K562 (cell line): Measurements from ENCODE around the gene POLR3GL. TPM values are rescaled to one million over a fixed set of nuclear protein-coding genes. Genes with fewer than 3 reads are reported as not detected.

Source experiments
- BACH1 ChIP-seq: fragments of 200-800 bp; sonication (Bioruptor generic); IDR thresholded peaks from 2 replicates; pipeline ENCODE4 v1.6.1; 2016; ENCODE audit warnings: missing genetic modification characterization, missing compliant biosample characterization
- CBX3 ChIP-seq, 2 experiments: IDR thresholded peaks; 1 replicate in 1 of 2; 2 replicates in 1 of 2; pipeline ENCODE4 v1.6.1; 2012; ENCODE audit warnings: inconsistent platforms in 2 of 2, low read length in 2 of 2, borderline replicate concordance in 1 of 2, control low read depth in 1 of 2
- L3MBTL2 ChIP-seq: fragments of 450-650 bp; IDR thresholded peaks from 2 replicates; pipeline ENCODE4 v1.6.1; 2016; ENCODE audit warnings: mild to moderate bottlenecking, moderate library complexity
- MTA2 ChIP-seq: fragments of 450-650 bp; IDR thresholded peaks from 2 replicates; pipeline ENCODE4 v1.6.1; 2016; ENCODE audit warnings: low read depth
- MYC ChIP-seq, 2 experiments: fragments of 250-450 bp in 1 of 2; sonication (Bioruptor Pico) in 1 of 2; IDR thresholded peaks; 2 replicates each; pipeline versions ENCODE4 v1.5.1 to v1.6.1; 2012 to 2021; ENCODE audit warnings: low read depth in 2 of 2, borderline replicate concordance in 1 of 2, improper control_type of control experiment in 1 of 2, low read length in 1 of 2, mild to moderate bottlenecking in 1 of 2, moderate library complexity in 1 of 2
- NCOA6 ChIP-seq: fragments of 450-650 bp; IDR thresholded peaks from 2 replicates; pipeline ENCODE4 v1.6.1; 2017; ENCODE audit warnings: mild to moderate bottlenecking
- NELFE ChIP-seq: IDR thresholded peaks from 2 replicates; pipeline ENCODE4 v1.6.1; 2011; ENCODE audit warnings: mild to moderate bottlenecking; ENCODE audit not compliant: insufficient read depth, insufficient read length
- RBFOX2 ChIP-seq: fragments of 200-400 bp; formaldehyde crosslinking; IDR thresholded peaks from 2 replicates; pipeline ENCODE4 v1.6.1; 2017; ENCODE audit warnings: low read depth, mild to moderate bottlenecking, low read length, moderate library complexity
- SIN3A ChIP-seq, 2 experiments: fragments of 150-350 bp in 1 of 2; IDR thresholded peaks; 2 replicates each; pipeline ENCODE4 v1.6.1; 2011 to 2016; ENCODE audit warnings: borderline replicate concordance in 2 of 2, low read depth in 2 of 2, low read length in 2 of 2, mild to moderate bottlenecking in 2 of 2, moderate library complexity in 2 of 2; ENCODE audit not compliant: control insufficient read depth in 1 of 2
- SIRT6 ChIP-seq: IDR thresholded peaks from one replicate; pipeline ENCODE4 v1.6.1; 2012; ENCODE audit warnings: low read depth, mild to moderate bottlenecking, control low read depth, inconsistent platforms, low read length, moderate library complexity
- SRSF3 ChIP-seq: fragments of 200-400 bp; formaldehyde crosslinking; IDR thresholded peaks from 2 replicates; pipeline ENCODE4 v1.6.1; 2016; ENCODE audit warnings: mild to moderate bottlenecking, low read length, moderate library complexity; ENCODE audit not compliant: insufficient read depth
- ZBTB8A ChIP-seq: fragments of 450-650 bp; IDR thresholded peaks from 2 replicates; pipeline ENCODE4 v1.6.1; 2018; ENCODE audit warnings: mild to moderate bottlenecking, moderate library complexity; ENCODE audit not compliant: partially characterized antibody
- ZNF184 ChIP-seq: sonication (generic); formaldehyde crosslinking; IDR thresholded peaks from 2 replicates; pipeline ENCODE4 v1.5.0; 2020; ENCODE audit warnings: missing genetic modification reagents
- ZNF696 ChIP-seq: fragments of 250-450 bp; sonication (Bioruptor Pico); conservative IDR thresholded peaks from 2 replicates; pipeline ENCODE4 v1.4.0; 2020; ENCODE audit warnings: mild to moderate bottlenecking, moderate library complexity
- polyA plus RNA-seq, 8 experiments: library from polyadenylated mRNA; depleted of rRNA in 4 of 8; stranded (reverse) in 5 of 8; unstranded in 3 of 8; fragments of >200 nt; fragmentation: Nextera tagmentation in 2 of 8; fragmentation: Illumina TruSeq in 1 of 8; extraction: Ambion mirVana in 2 of 8; extraction: Trizol in 1 of 8; gene quantifications; 2 replicates each; pipeline versions ENCODE4 v1.2.1 to v1.2.3, GENCODE V29; 2011 to 2014; ENCODE audit warnings: inconsistent platforms in 1 of 8, missing spikeins in 1 of 8
- total RNA-seq, 7 experiments: library from RNA; depleted of rRNA in 6 of 7; stranded (reverse); fragments of >200 nt in 6 of 7; fragmentation: Illumina TruSeq in 2 of 7; extraction: Trizol in 2 of 7; gene quantifications; 2 replicates each; pipeline versions ENCODE4 v1.2.1 to v1.2.3, GENCODE V29; 2011 to 2021; ENCODE audit warnings: low replicate concordance in 1 of 7
- TF ChIP-seq, protein P1 (sequence below): sonication (generic); formaldehyde crosslinking; IDR thresholded peaks from 2 replicates; pipeline ENCODE4 v1.8.0; 2023; ENCODE audit warnings: mild to moderate bottlenecking, missing genetic modification reagents

The POLR3GL gene
- total and polyA plus RNA-seq, 9 of the 15 experiments (the other 6 are each of a cell fraction or from before 2014, with no cell fraction given) = 14.6 to 48.4 (median 38.2) TPM

DNA sequence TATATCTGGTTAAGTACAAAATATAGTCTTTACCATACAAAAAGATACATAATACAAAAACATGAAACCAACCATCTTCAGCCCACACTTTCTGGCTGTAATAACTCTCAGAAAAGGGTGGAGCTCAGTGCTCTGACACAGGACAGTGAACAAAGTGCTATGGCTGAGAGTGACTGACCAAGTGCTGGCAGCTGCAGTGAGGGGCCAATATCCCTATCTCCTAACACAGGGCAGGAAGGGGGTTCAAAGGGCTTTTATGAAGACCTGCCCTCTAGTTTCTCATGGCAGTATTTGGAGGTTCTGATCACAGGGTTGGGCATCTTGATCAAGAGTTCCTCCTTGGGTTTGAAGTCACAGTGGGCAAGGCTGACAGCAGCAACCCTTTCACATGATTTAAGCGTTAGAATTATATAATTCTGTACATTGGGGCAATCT, 28.0 kb downstream of the POLR3GL start (continued):
- TF ChIP-seq ZNF696 (CRISPR knock-in tag) (no peak), SIRT6 (no peak), NELFE (no peak), BACH1 (no peak), MTA2 (no peak), CBX3 (IDR thresholded peaks at IDR 0.05; ENCODE audit: borderline replicate concordance in 1 of 2, low read length in 2 of 2) (no peak), L3MBTL2 (no peak), ZNF184 (CRISPR knock-in tag) (no peak), MYC (IDR thresholded peaks at IDR 0.05; ENCODE audit: low read depth, low read length) (no peak), MYC (CRISPR knock-in tag; IDR thresholded peaks at IDR 0.05; ENCODE audit: borderline replicate concordance, low read depth) (no peak), ZBTB8A (no peak), NCOA6 (no peak), SRSF3 (no peak), RBFOX2 (no peak; the same call in 1 of the 2 replicates), SIN3A (IDR thresholded peaks at IDR 0.05; ENCODE audit: borderline replicate concordance in 2 of 2, control insufficient read depth in 1 of 2, low read depth in 2 of 2, low read length in 2 of 2) (0 out of 4 replicates have a peak, but pooled peaks of 1 of the 2 experiments have one; percentile 23)
- TF ChIP-seq, protein P1, sequence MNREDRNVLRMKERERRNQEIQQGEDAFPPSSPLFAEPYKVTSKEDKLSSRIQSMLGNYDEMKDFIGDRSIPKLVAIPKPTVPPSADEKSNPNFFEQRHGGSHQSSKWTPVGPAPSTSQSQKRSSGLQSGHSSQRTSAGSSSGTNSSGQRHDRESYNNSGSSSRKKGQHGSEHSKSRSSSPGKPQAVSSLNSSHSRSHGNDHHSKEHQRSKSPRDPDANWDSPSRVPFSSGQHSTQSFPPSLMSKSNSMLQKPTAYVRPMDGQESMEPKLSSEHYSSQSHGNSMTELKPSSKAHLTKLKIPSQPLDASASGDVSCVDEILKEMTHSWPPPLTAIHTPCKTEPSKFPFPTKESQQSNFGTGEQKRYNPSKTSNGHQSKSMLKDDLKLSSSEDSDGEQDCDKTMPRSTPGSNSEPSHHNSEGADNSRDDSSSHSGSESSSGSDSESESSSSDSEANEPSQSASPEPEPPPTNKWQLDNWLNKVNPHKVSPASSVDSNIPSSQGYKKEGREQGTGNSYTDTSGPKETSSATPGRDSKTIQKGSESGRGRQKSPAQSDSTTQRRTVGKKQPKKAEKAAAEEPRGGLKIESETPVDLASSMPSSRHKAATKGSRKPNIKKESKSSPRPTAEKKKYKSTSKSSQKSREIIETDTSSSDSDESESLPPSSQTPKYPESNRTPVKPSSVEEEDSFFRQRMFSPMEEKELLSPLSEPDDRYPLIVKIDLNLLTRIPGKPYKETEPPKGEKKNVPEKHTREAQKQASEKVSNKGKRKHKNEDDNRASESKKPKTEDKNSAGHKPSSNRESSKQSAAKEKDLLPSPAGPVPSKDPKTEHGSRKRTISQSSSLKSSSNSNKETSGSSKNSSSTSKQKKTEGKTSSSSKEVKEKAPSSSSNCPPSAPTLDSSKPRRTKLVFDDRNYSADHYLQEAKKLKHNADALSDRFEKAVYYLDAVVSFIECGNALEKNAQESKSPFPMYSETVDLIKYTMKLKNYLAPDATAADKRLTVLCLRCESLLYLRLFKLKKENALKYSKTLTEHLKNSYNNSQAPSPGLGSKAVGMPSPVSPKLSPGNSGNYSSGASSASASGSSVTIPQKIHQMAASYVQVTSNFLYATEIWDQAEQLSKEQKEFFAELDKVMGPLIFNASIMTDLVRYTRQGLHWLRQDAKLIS (CRISPR knock-in tag) = no peak
